HG03565 (cell line): ENCODE measurements around the gene TOR1B.
A peak's percentile ranks its signal among the peaks of the same experiment; 100 is the strongest.

Source experiments
- ATAC-seq: cut with Tn5 transposase; IDR thresholded peaks from one replicate; pipeline ENCODE4 v1.9.1; 2021; ENCODE audit warnings: mild to moderate bottlenecking, moderate library complexity; ENCODE audit not compliant: unreplicated experiment

Gene TOR1B

GRCh38 chr9:129812385-129812784 lies 9.4 kb downstream of the TOR1B start:
- ATAC-seq, result no peak

- no peak for ATAC-seq
These were observed 10.7 kb downstream of the TOR1B start for GRCh38 chr9:129813661-129814060.

GRCh38 chr9:129814432-129815223 lies 11.6 kb downstream of the TOR1B start:
- ATAC-seq, result no peak

- ATAC-seq, result no peak
These were observed 12.3 kb downstream of the TOR1B start for GRCh38 chr9:129815278-129815677.

GRCh38 chr9:129816501-129817435 lies 13.8 kb downstream of the TOR1B start:
- no peak for ATAC-seq

- no peak for ATAC-seq
These were observed 20.0 kb downstream of the TOR1B start for GRCh38 chr9:129822898-129823541.

- no peak for ATAC-seq
These were observed 20.6 kb downstream of the TOR1B start for GRCh38 chr9:129823542-129823934.

- ATAC-seq, result peak; percentile 89
These were observed 21.1 kb downstream of the TOR1B start, which contains the start of gene TOR1A for GRCh38 chr9:129823935-129824601. Gene TOR1A, minus strand, starts transcription at chr9:129824136. Its CDS starts 51 bp downstream, at chr9:129824085.

- ATAC-seq, result no peak
These were observed 23.4 kb downstream of the TOR1B start for GRCh38 chr9:129826344-129826743.

GRCh38 chr9:129826759-129827158 lies 23.8 kb downstream of the TOR1B start:
- ATAC-seq, result no peak

GRCh38 chr9:129828051-129828450 lies 25.1 kb downstream of the TOR1B start:
- no peak for ATAC-seq

GRCh38 chr9:129828969-129829368 lies 26.0 kb downstream of the TOR1B start:
- no peak for ATAC-seq

GRCh38 chr9:129832982-129833381 lies 30.0 kb downstream of the TOR1B start:
- no peak for ATAC-seq

- peak; percentile 20 for ATAC-seq
These were observed 31.6 kb downstream of the TOR1B start for GRCh38 chr9:129834489-129835127.

GRCh38 chr9:129835128-129835859 lies 32.3 kb downstream of the TOR1B start, which contains the start of the genes C9orf78 and USP20:
Gene C9orf78, minus strand, starts transcription at chr9:129835275. Its CDS starts 54 bp downstream, at chr9:129835221.
Gene USP20, plus strand, starts transcription at chr9:129835458. Its CDS starts 17,098 bp downstream, at chr9:129852556.
- peak; percentile 84 for ATAC-seq

- no peak for ATAC-seq
These were observed 32.9 kb downstream of the TOR1B start for GRCh38 chr9:129835860-129836223.

GRCh38 chr9:129836311-129837007 lies 33.5 kb downstream of the TOR1B start:
- no peak for ATAC-seq

- no peak for ATAC-seq
These were observed 35.8 kb downstream of the TOR1B start for GRCh38 chr9:129838707-129839259.
